WTC11 (cell line): ENCODE data around the gene SETD2. TPM values are rescaled to one million over a fixed set of nuclear protein-coding genes. Genes with fewer than 3 reads are reported as not detected.

Experiments
- ATAC-seq: fragments of 200-7000 bp; cut with Tn5 transposase; 2 replicates; pipeline ENCODE4 v1.10.0; 2021; ENCODE audit warnings: mild to moderate bottlenecking, moderate library complexity
- CTCF ChIA-PET: fragments of 300-600 bp; sonication (Branson Sonifier 250); formaldehyde crosslinking; loops from one replicate; lab custom pipeline; 2021; ENCODE audit warnings: antibody characterized with exemption; lab: Charles Lee
- POLR2A ChIA-PET: fragments of 350-600 bp; sonication (Branson Sonifier 250); formaldehyde crosslinking; loops from one replicate; lab custom pipeline; 2021; ENCODE audit warnings: antibody characterized with exemption; lab: Charles Lee
- DNase-seq: peaks from one replicate; pipeline ENCODE4 v3.0.0; 2021; ENCODE audit warnings: low spot score
- H3K27ac Mint-ChIP-seq: 2 replicates; pipeline ENCODE4 v1.8.0; 2021; ENCODE audit warnings: mixed read lengths
- H3K27me3 Mint-ChIP-seq: 2 replicates; pipeline ENCODE4 v1.8.0; 2021; ENCODE audit warnings: low read depth, mild to moderate bottlenecking, moderate library complexity, mixed read lengths
- H3K36me3 Mint-ChIP-seq: 2 replicates; pipeline ENCODE4 v1.8.0; 2021; ENCODE audit warnings: mixed read lengths
- H3K4me1 Mint-ChIP-seq: 2 replicates; pipeline ENCODE4 v1.8.0; 2022; ENCODE audit warnings: mixed read lengths
- H3K4me3 Mint-ChIP-seq: 2 replicates; pipeline ENCODE4 v1.8.0; 2021; ENCODE audit warnings: mild to moderate bottlenecking, moderate library complexity, mixed read lengths
- H3K9me3 Mint-ChIP-seq: 2 replicates; pipeline ENCODE4 v1.8.0; 2021; ENCODE audit warnings: mixed read lengths
- ATF1 ChIP-seq: sonication (generic); formaldehyde crosslinking; IDR thresholded peaks from 2 replicates; pipeline ENCODE4 v1.8.1; 2023; ENCODE audit warnings: mild to moderate bottlenecking, moderate library complexity, missing genetic modification reagents
- CBFB ChIP-seq: sonication (generic); formaldehyde crosslinking; IDR thresholded peaks from 2 replicates; pipeline ENCODE4 v1.8.1; 2022; ENCODE audit warnings: mild to moderate bottlenecking, low read depth, missing genetic modification reagents
- CREM ChIP-seq: sonication (generic); formaldehyde crosslinking; IDR thresholded peaks from 2 replicates; pipeline ENCODE4 v1.8.1; 2022; ENCODE audit warnings: mild to moderate bottlenecking, missing genetic modification reagents, moderate library complexity
- EMX1 ChIP-seq: fragments of 250-450 bp; sonication (Bioruptor Pico); IDR thresholded peaks from 2 replicates; pipeline ENCODE4 v1.8.0; 2021; ENCODE audit warnings: mild to moderate bottlenecking
- FOXJ3 ChIP-seq: sonication (generic); formaldehyde crosslinking; IDR thresholded peaks from 2 replicates; pipeline ENCODE4 v1.9.0; 2021; ENCODE audit warnings: missing genetic modification reagents, mild to moderate bottlenecking, borderline replicate concordance
- IRF2 ChIP-seq: sonication (generic); formaldehyde crosslinking; IDR thresholded peaks from 2 replicates; pipeline ENCODE4 v1.8.0; 2022; ENCODE audit warnings: low read depth, missing genetic modification reagents, borderline replicate concordance
- NR1H2 ChIP-seq: sonication (generic); formaldehyde crosslinking; IDR thresholded peaks from 2 replicates; pipeline ENCODE4 v1.9.0; 2021; ENCODE audit warnings: mild to moderate bottlenecking, moderate library complexity, missing genetic modification reagents
- NR2C2 ChIP-seq: sonication (generic); formaldehyde crosslinking; IDR thresholded peaks from 2 replicates; pipeline ENCODE4 v1.8.0; 2022; ENCODE audit warnings: mild to moderate bottlenecking, missing genetic modification reagents
- NR3C1 ChIP-seq: sonication (generic); formaldehyde crosslinking; conservative IDR thresholded peaks from 2 replicates; pipeline ENCODE4 v1.8.1; 2023; ENCODE audit warnings: low read depth, mild to moderate bottlenecking, missing genetic modification reagents
- SMAD3 ChIP-seq: sonication (generic); formaldehyde crosslinking; IDR thresholded peaks from 2 replicates; pipeline ENCODE4 v1.8.0; 2022; ENCODE audit warnings: missing genetic modification reagents, mild to moderate bottlenecking, borderline replicate concordance
- SMAD4 ChIP-seq: sonication (generic); formaldehyde crosslinking; IDR thresholded peaks from 2 replicates; pipeline ENCODE4 v1.8.0; 2022; ENCODE audit warnings: mild to moderate bottlenecking, missing genetic modification reagents
- TEAD4 ChIP-seq: sonication (generic); formaldehyde crosslinking; IDR thresholded peaks from 2 replicates; pipeline ENCODE4 v1.8.0; 2022; ENCODE audit warnings: mild to moderate bottlenecking, missing genetic modification reagents
- ZNF121 ChIP-seq: sonication (generic); formaldehyde crosslinking; IDR thresholded peaks from 2 replicates; pipeline ENCODE4 v1.8.0; 2023; ENCODE audit warnings: missing genetic modification reagents
- ZNF138 ChIP-seq: sonication (generic); formaldehyde crosslinking; conservative IDR thresholded peaks from 2 replicates; pipeline ENCODE4 v1.8.1; 2022; ENCODE audit warnings: mild to moderate bottlenecking, moderate library complexity, missing genetic modification reagents
- ZNF232 ChIP-seq: sonication (generic); formaldehyde crosslinking; IDR thresholded peaks from 2 replicates; pipeline ENCODE4 v1.8.0; 2022; ENCODE audit warnings: mild to moderate bottlenecking, missing genetic modification reagents
- ZNF263 ChIP-seq: sonication (generic); formaldehyde crosslinking; IDR thresholded peaks from 2 replicates; pipeline ENCODE4 v1.8.1; 2022; ENCODE audit warnings: low read depth, mild to moderate bottlenecking, moderate library complexity, missing genetic modification reagents
- ZNF671 ChIP-seq: fragments of 250-450 bp; sonication (Bioruptor Pico); IDR thresholded peaks from 2 replicates; pipeline ENCODE4 v1.8.0; 2021; ENCODE audit warnings: mild to moderate bottlenecking
- total RNA-seq: library from RNA; stranded (reverse); gene quantifications from 3 replicates; pipeline ENCODE4 v1.2.3, GENCODE V29; 2021
- TF ChIP-seq, protein P1 (sequence below): fragments of 250-450 bp; sonication (Bioruptor Pico); conservative IDR thresholded peaks from 2 replicates; pipeline ENCODE4 v1.9.0; 2021; ENCODE audit warnings: mild to moderate bottlenecking
- TF ChIP-seq, protein P2 (sequence below): sonication (generic); formaldehyde crosslinking; conservative IDR thresholded peaks from 2 replicates; pipeline ENCODE4 v1.8.1; 2022; ENCODE audit warnings: mild to moderate bottlenecking, missing genetic modification reagents
- TF ChIP-seq, protein P3 (sequence below): sonication (generic); formaldehyde crosslinking; IDR thresholded peaks from 2 replicates; pipeline ENCODE4 v1.8.0; 2023; ENCODE audit warnings: missing genetic modification reagents
- TF ChIP-seq, protein P4 (sequence below): sonication (generic); formaldehyde crosslinking; IDR thresholded peaks from 2 replicates; pipeline ENCODE4 v1.8.0; 2022; ENCODE audit warnings: mild to moderate bottlenecking, missing genetic modification reagents
- TF ChIP-seq, protein P5 (sequence below): sonication (generic); formaldehyde crosslinking; IDR thresholded peaks from 2 replicates; pipeline ENCODE4 v1.8.1; 2022; ENCODE audit warnings: mild to moderate bottlenecking, moderate library complexity, missing genetic modification reagents
- TF ChIP-seq, protein P6 (sequence below): sonication (generic); formaldehyde crosslinking; IDR thresholded peaks from 2 replicates; pipeline ENCODE4 v1.8.1; 2023; ENCODE audit warnings: mild to moderate bottlenecking, missing genetic modification reagents

Gene SETD2
- total RNA-seq, 1 experiment from 2014 or later = 39.8 TPM

DNA sequence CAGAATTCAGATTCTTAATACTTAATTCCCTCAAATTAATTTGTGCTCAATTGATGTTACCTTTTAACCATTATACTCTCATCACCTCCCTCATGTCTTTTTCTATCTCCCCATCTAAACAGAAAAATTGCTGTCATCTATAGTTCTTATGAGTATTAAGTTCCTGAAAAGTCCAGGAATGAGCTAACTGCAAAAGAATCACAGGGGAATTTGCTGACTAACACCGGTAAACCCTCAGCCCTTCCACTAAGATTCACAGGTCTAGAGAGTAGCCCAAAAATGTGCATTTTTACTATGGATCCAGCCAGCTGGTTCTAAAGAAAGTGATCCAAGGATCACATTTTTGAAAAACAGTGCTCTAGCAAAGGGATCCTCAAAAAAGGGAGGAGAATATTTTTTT, 67.0 kb downstream of the SETD2 start:
- DNase-seq (no peak), ATAC-seq (no peak)
- CTCF ChIA-PET = interaction anchor here (1.0 kb wide), 1 partner anchor 12 kb away, joined by 3 read pairs; no protein-coding TSS in a partner anchor
- Mint-ChIP-seq H3K9me3 (no peaks in the 10 kb centered on the region), H3K27ac (no peak overlapping the region), H3K27me3 (no peaks in the 10 kb centered on the region), H3K4me1 (no peaks in the 10 kb centered on the region), H3K36me3 (peaks cover 44% of the 10 kb centered on the region), H3K4me3 (no peak overlapping the region)
- TF ChIP-seq ZNF263 (CRISPR knock-in tag) = no peak
- no peak for TF ChIP-seq ZNF671 (CRISPR knock-in tag)
- no peak for TF ChIP-seq EMX1 (CRISPR knock-in tag)
- no peak for TF ChIP-seq FOXJ3
- no peak for TF ChIP-seq NR2C2
- no peak for TF ChIP-seq ATF1 (CRISPR knock-in tag)
- no peak for TF ChIP-seq CREM
- no peak for TF ChIP-seq NR3C1 (CRISPR knock-in tag)
- TF ChIP-seq, protein P1, sequence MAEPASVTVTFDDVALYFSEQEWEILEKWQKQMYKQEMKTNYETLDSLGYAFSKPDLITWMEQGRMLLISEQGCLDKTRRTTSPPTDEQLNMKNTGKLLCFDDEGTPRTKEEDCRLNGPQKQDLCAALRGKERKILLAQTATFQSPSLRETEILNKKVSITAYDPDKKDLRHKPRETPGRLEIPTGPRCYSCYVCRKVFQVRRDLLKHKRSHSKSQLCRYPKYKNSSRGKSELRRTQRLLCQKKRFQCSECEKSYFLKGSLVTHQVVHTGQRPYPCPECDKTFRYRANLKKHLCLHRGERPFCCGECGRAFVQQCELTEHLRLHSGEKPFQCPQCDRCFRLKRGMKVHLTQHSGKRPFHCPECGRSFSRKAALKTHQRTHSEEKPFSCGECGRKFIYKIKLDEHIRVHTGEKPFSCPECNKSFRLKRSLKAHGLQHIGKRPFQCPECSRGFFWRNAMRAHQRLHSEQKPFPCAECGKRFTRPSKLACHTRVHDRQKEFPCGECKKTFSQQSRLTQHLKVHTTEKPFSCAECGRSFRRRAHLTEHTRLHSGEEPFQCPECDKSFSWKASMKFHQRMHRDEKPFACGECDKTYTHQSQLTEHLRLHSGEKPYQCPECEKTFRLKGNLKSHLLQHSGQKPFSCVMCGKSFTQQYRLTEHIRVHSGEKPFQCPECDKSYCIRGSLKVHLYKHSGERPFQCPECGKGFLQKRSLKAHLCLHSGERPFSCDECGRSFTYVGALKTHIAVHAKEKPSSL (CRISPR knock-in tag) = no peak
- TF ChIP-seq ZNF138 (CRISPR knock-in tag) = no peak
- TF ChIP-seq TEAD4 (CRISPR knock-in tag) = no peak
- no peak for TF ChIP-seq CBFB (CRISPR knock-in tag)
- POLR2A ChIA-PET = no interaction called here

DNA sequence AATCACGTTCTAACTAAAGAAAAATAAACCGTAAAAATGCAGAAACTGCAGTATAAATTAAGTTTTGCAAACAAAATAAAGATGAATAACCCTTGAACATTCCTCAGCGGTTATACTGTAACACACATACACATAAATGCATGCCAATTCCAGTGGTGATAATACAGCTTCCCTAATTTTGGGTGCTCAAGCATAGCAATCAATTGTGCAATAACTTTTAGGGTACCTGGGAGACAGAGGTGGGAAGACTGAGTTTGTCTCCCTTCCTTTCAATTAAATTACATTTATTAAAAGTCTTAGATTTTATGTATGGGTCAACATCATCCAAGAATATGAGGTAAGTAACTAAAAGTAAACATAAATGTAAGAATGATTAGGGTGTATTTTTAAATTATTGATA, 71.8 kb downstream of the SETD2 start:
- Mint-ChIP-seq H3K27me3 (no peaks in the 10 kb centered on the region), H3K36me3 (peaks cover 27% of the 10 kb centered on the region), H3K9me3 (no peaks in the 10 kb centered on the region), H3K4me3 (no peak overlapping the region), H3K27ac (no peak overlapping the region), H3K4me1 (no peaks in the 10 kb centered on the region)
- ChIA-PET CTCF (no interaction called here), POLR2A (no interaction called here)
- ATAC-seq = no peak
- no peak for DNase-seq
- TF ChIP-seq EMX1 (CRISPR knock-in tag) = no peak
- no peak for TF ChIP-seq ZNF138 (CRISPR knock-in tag)
- TF ChIP-seq, protein P2, sequence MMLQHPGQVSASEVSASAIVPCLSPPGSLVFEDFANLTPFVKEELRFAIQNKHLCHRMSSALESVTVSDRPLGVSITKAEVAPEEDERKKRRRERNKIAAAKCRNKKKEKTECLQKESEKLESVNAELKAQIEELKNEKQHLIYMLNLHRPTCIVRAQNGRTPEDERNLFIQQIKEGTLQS (CRISPR knock-in tag) = no peak
- TF ChIP-seq SMAD4 (CRISPR knock-in tag) = no peak
- TF ChIP-seq IRF2 (CRISPR knock-in tag) = no peak
- no peak for TF ChIP-seq NR1H2 (CRISPR knock-in tag)
- TF ChIP-seq ZNF121 = no peak
- TF ChIP-seq CREM = no peak
- TF ChIP-seq NR3C1 (CRISPR knock-in tag) = no peak
- TF ChIP-seq, protein P3, sequence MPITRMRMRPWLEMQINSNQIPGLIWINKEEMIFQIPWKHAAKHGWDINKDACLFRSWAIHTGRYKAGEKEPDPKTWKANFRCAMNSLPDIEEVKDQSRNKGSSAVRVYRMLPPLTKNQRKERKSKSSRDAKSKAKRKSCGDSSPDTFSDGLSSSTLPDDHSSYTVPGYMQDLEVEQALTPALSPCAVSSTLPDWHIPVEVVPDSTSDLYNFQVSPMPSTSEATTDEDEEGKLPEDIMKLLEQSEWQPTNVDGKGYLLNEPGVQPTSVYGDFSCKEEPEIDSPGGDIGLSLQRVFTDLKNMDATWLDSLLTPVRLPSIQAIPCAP (CRISPR knock-in tag) = no peak
- TF ChIP-seq SMAD3 = no peak
- TF ChIP-seq, protein P4, sequence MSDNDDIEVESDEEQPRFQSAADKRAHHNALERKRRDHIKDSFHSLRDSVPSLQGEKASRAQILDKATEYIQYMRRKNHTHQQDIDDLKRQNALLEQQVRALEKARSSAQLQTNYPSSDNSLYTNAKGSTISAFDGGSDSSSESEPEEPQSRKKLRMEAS (CRISPR knock-in tag) = no peak
- TF ChIP-seq, protein P5, sequence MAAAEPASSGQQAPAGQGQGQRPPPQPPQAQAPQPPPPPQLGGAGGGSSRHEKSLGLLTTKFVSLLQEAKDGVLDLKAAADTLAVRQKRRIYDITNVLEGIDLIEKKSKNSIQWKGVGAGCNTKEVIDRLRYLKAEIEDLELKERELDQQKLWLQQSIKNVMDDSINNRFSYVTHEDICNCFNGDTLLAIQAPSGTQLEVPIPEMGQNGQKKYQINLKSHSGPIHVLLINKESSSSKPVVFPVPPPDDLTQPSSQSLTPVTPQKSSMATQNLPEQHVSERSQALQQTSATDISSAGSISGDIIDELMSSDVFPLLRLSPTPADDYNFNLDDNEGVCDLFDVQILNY (CRISPR knock-in tag) = no peak
- no peak for TF ChIP-seq ZNF232 (CRISPR knock-in tag)
- TF ChIP-seq, protein P6, sequence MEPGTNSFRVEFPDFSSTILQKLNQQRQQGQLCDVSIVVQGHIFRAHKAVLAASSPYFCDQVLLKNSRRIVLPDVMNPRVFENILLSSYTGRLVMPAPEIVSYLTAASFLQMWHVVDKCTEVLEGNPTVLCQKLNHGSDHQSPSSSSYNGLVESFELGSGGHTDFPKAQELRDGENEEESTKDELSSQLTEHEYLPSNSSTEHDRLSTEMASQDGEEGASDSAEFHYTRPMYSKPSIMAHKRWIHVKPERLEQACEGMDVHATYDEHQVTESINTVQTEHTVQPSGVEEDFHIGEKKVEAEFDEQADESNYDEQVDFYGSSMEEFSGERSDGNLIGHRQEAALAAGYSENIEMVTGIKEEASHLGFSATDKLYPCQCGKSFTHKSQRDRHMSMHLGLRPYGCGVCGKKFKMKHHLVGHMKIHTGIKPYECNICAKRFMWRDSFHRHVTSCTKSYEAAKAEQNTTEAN (CRISPR knock-in tag) = no peak
